Caco-2 (cell line): ENCODE measurements around the gene RAB29. TPM values are rescaled to one million over a fixed set of nuclear protein-coding genes. Genes with fewer than 3 reads are reported as not detected.

Source experiments
- BruUV-seq: library from RNA; stranded (reverse); fragments of 400-500 nt; replicated peaks from 2 replicates; lab custom pipeline; 2021; lab: Mats Ljungman, UMichigan
- CTCF ChIA-PET: fragments of 300-600 bp; sonication (Branson Sonifier 250); formaldehyde crosslinking; loops from one replicate; lab custom pipeline; 2022; ENCODE audit warnings: antibody characterized with exemption; lab: Charles Lee
- POLR2A ChIA-PET: fragments of 300-600 bp; sonication (Branson Sonifier 250); formaldehyde crosslinking; loops from one replicate; lab custom pipeline; 2022; ENCODE audit warnings: antibody characterized with exemption; lab: Charles Lee
- DNase-seq, 2 experiments: peaks; one replicate each; pipeline versions ENCODE4 v3.0.0 to v3.0.0-alpha.2; 2020 to 2022
- H3K27me3 ChIP-seq: replicated peaks from 2 replicates; pipeline ENCODE4 v1.6.0; 2011; ENCODE audit warnings: low read length; ENCODE audit not compliant: control insufficient read depth, insufficient read depth
- H3K36me3 ChIP-seq: 2 replicates; pipeline ENCODE4 v1.5.1; 2011; ENCODE audit warnings: low read length; ENCODE audit not compliant: control insufficient read depth, insufficient read depth
- H3K4me1 ChIP-seq: fragments of 250-450 bp; sonication (Bioruptor Pico); 2 replicates; pipeline ENCODE4 v1.5.1; 2020; ENCODE audit warnings: mild to moderate bottlenecking
- H3K4me3 ChIP-seq: 2 replicates; pipeline ENCODE4 v1.5.1; 2011; ENCODE audit warnings: low read depth, mild to moderate bottlenecking, control low read depth, low read length
- H3K9me3 ChIP-seq: fragments of 250-450 bp; sonication (Bioruptor Pico); 2 replicates; pipeline ENCODE4 v1.5.1; 2020; ENCODE audit warnings: mild to moderate bottlenecking, moderate library complexity
- H3K27ac Mint-ChIP-seq: one replicate; pipeline ENCODE4 v1.8.0; 2022; ENCODE audit warnings: mixed read lengths; ENCODE audit not compliant: unreplicated experiment
- H3K27me3 Mint-ChIP-seq: one replicate; pipeline ENCODE4 v1.8.0; 2022; ENCODE audit warnings: mixed read lengths; ENCODE audit not compliant: insufficient read depth, unreplicated experiment
- H3K36me3 Mint-ChIP-seq: one replicate; pipeline ENCODE4 v1.8.0; 2022; ENCODE audit warnings: mild to moderate bottlenecking, mixed read lengths; ENCODE audit not compliant: insufficient read depth, unreplicated experiment
- H3K4me1 Mint-ChIP-seq: one replicate; pipeline ENCODE4 v1.8.0; 2022; ENCODE audit warnings: low read depth, mixed read lengths; ENCODE audit not compliant: unreplicated experiment
- H3K4me3 Mint-ChIP-seq: one replicate; pipeline ENCODE4 v1.8.0; 2022; ENCODE audit warnings: mild to moderate bottlenecking, moderate library complexity, mixed read lengths; ENCODE audit not compliant: unreplicated experiment
- H3K9me3 Mint-ChIP-seq: one replicate; pipeline ENCODE4 v1.8.0; 2022; ENCODE audit warnings: mixed read lengths; ENCODE audit not compliant: unreplicated experiment
- CTCF ChIP-seq, 2 experiments: fragments of 200-600 bp in 1 of 2; IDR thresholded peaks; 1 replicate in 1 of 2; 2 replicates in 1 of 2; pipeline versions ENCODE4 v1.5.1 to v1.8.0; 2011 to 2022; ENCODE audit warnings: antibody characterized with exemption in 1 of 2, control low read depth in 1 of 2, inconsistent platforms in 1 of 2, low read depth in 1 of 2, low read length in 1 of 2, mild to moderate bottlenecking in 1 of 2, moderate library complexity in 1 of 2; ENCODE audit not compliant: insufficient read depth in 1 of 2, severe bottlenecking in 1 of 2, unreplicated experiment in 1 of 2
- intact Hi-C: fragments of 100-400 bp; cut with micrococcal nuclease; formaldehyde crosslinking; loops from one replicate; pipeline ENCODE4 v1.10.0; 2022; ENCODE audit not compliant: unreplicated experiment
- total RNA-seq: library from RNA; stranded (reverse); gene quantifications from 2 replicates; pipeline ENCODE4 v1.2.3, GENCODE V29; 2022

Gene RAB29
- total RNA-seq, 1 experiment from 2014 or later: 11.0 TPM

DNA sequence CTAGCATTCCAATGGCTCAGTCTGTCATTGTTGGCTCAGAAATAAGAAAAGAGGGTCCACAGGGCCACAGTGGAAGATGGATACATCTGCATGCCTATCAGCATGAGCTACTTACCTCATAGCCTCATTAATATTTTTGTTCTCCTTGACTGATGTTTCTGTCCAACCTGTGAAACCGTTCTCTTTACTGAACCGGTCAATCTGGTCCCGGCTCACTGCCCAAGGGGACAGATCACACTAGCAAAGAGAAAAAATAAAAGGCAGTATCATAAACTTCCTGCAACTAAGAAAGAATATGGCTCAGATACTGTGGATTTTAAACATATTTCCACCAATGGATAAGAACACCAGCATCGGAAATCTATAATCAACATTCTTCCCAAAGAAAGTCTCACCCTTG lies 4.7 kb downstream of the RAB29 start:
- no TSS peak for BruUV-seq
- Mint-ChIP-seq H3K36me3 (no peaks in the 10 kb centered on the region), H3K4me1 (peaks cover 11% of the 10 kb centered on the region)

DNA sequence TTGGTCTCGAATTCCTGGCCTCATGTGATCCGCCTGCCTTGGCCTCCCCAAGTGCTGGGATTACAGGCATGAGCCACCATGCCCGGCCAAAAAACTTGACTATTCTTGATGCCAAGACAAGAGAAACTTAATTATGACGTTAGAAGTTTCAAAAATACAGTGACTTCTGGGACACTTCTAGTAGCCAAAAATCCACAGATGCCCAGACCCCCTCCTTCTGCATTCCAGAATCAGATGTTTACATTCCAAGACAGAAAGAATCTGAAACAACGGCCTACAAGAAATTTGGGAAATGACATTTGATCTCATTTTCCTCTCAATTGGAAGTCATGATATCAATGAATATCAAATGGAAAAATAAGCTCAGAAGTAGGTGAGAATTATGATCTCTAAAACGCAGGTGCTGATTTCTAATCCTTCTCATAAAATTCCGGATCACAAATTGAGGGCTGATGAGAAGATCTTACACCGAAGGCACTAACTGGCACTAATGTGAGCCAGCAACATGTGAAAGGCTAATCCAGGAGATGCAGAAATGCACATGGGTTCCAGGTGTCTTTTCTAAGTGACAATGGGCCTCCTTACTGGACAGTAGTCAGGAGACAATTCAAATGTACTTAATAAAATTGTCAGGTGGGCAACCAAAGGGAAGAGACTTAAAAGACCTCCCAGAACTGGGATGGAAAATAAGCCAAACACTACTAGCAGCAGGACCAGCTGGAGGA lies 5.5 kb downstream of the RAB29 start:
- intact Hi-C loops: no loop called here
- no peaks in the 10 kb centered on the region for H3K36me3 Mint-ChIP-seq
- Histone ChIP-seq H3K4me1 (peaks cover 22% of the 10 kb centered on the region), H3K27me3 (no peaks in the 10 kb centered on the region), H3K9me3 (no peaks in the 10 kb centered on the region), H3K4me3 (no peak overlapping the region), H3K36me3 (no peaks in the 10 kb centered on the region)
- no peak for DNase-seq
- H3K27ac Mint-ChIP-seq: no peak overlapping the region
- no peaks in the 10 kb centered on the region for H3K9me3 Mint-ChIP-seq
- BruUV-seq: no TSS peak
- CTCF ChIA-PET: no interaction called here
- POLR2A ChIA-PET: no interaction called here
- H3K4me3 Mint-ChIP-seq: no peak overlapping the region
- H3K27me3 Mint-ChIP-seq: no peaks in the 10 kb centered on the region
- no peak for TF ChIP-seq CTCF (IDR thresholded peaks at IDR 0.05; ENCODE audit: insufficient read depth in 1 of 2, low read depth in 1 of 2, low read length in 1 of 2, severe bottlenecking in 1 of 2, unreplicated experiment in 1 of 2)
- H3K4me1 Mint-ChIP-seq: peaks cover 11% of the 10 kb centered on the region

More for the DNA sequence above, 4.7 kb downstream of the RAB29 start:
- Mint-ChIP-seq H3K4me3 (no peak overlapping the region), H3K27ac (no peak overlapping the region), H3K9me3 (no peaks in the 10 kb centered on the region), H3K27me3 (no peaks in the 10 kb centered on the region)
- H3K27me3 ChIP-seq: no peaks in the 10 kb centered on the region
- ChIA-PET CTCF (no interaction called here), POLR2A (no interaction called here)
- intact Hi-C loops: no loop called here
- no peaks in the 10 kb centered on the region for H3K36me3 ChIP-seq
- DNase-seq: no peak
- H3K4me1 ChIP-seq: peaks cover 22% of the 10 kb centered on the region
- TF ChIP-seq CTCF (IDR thresholded peaks at IDR 0.05; ENCODE audit: insufficient read depth in 1 of 2, low read depth in 1 of 2, low read length in 1 of 2, severe bottlenecking in 1 of 2, unreplicated experiment in 1 of 2): no peak
- no peaks in the 10 kb centered on the region for H3K9me3 ChIP-seq
- no peak overlapping the region for H3K4me3 ChIP-seq

GRCh38 chr1:205767248-205767647 lies 8.0 kb downstream of the RAB29 start:
- no peaks in the 10 kb centered on the region for H3K9me3 ChIP-seq
- no peak overlapping the region for H3K4me3 ChIP-seq
- Mint-ChIP-seq H3K36me3 (no peaks in the 10 kb centered on the region), H3K9me3 (no peaks in the 10 kb centered on the region), H3K4me3 (no peak overlapping the region), H3K27ac (no peak overlapping the region), H3K4me1 (peaks cover 11% of the 10 kb centered on the region), H3K27me3 (no peaks in the 10 kb centered on the region)
- ChIA-PET CTCF (no interaction called here), POLR2A (no interaction called here)
- intact Hi-C loops: no loop called here
- BruUV-seq: no TSS peak
- no peak for TF ChIP-seq CTCF (IDR thresholded peaks at IDR 0.05; ENCODE audit: insufficient read depth in 1 of 2, low read depth in 1 of 2, low read length in 1 of 2, severe bottlenecking in 1 of 2, unreplicated experiment in 1 of 2)
- no peaks in the 10 kb centered on the region for H3K36me3 ChIP-seq
- H3K4me1 ChIP-seq: peaks cover 15% of the 10 kb centered on the region
- no peak for DNase-seq
- H3K27me3 ChIP-seq: no peaks in the 10 kb centered on the region
